Astrocyte of the cerebellum (primary cell): ENCODE data around the gene CACNG4.

Source experiments
- DNase-seq: peaks from one replicate; pipeline ENCODE4 v3.0.0-alpha.2; 2011; ENCODE audit warnings: low read depth
- H3K4me3 ChIP-seq: 2 replicates; pipeline ENCODE4 v1.5.1; 2011; ENCODE audit warnings: mild to moderate bottlenecking, low read depth, low read length, moderate library complexity
- in situ Hi-C: cut with HindIII; loops from 2 replicates; pipeline ENCODE4 v1.10.0; 2017; ENCODE audit warnings: low sequenced_read_pairs
- TF ChIP-seq, protein P1 (sequence below): IDR thresholded peaks from 2 replicates; pipeline ENCODE4 v1.5.1; 2012; ENCODE audit warnings: low read length, low read depth, moderate library complexity, mild to moderate bottlenecking; ENCODE audit errors: missing control alignments

The CACNG4 gene

DNA sequence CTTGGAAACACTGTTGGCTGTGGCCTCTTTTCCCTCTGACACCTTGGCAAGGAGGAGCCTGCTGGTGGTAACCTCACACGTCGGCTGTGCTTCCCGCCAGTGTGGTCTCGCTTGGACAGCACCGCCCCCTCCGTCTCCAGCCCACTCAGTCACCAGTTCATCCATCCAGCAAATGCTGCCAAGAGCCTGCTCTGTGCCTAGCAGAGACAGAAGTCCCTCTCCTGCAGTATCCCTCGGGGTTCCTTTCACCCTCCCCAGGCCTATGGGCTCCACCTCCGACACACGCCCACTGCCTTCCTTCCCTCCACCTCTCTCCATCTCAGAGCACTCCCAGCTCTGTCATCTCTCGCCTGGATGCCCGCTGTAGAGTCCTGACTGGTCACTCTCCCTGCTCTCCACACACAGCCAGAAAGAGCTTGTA, 12.3 kb downstream of the CACNG4 start:
- TF ChIP-seq, protein P1, sequence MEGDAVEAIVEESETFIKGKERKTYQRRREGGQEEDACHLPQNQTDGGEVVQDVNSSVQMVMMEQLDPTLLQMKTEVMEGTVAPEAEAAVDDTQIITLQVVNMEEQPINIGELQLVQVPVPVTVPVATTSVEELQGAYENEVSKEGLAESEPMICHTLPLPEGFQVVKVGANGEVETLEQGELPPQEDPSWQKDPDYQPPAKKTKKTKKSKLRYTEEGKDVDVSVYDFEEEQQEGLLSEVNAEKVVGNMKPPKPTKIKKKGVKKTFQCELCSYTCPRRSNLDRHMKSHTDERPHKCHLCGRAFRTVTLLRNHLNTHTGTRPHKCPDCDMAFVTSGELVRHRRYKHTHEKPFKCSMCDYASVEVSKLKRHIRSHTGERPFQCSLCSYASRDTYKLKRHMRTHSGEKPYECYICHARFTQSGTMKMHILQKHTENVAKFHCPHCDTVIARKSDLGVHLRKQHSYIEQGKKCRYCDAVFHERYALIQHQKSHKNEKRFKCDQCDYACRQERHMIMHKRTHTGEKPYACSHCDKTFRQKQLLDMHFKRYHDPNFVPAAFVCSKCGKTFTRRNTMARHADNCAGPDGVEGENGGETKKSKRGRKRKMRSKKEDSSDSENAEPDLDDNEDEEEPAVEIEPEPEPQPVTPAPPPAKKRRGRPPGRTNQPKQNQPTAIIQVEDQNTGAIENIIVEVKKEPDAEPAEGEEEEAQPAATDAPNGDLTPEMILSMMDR = no peak
- in situ Hi-C loops = no loop called here
- no peak overlapping the region for H3K4me3 ChIP-seq
- no peak for DNase-seq

DNA sequence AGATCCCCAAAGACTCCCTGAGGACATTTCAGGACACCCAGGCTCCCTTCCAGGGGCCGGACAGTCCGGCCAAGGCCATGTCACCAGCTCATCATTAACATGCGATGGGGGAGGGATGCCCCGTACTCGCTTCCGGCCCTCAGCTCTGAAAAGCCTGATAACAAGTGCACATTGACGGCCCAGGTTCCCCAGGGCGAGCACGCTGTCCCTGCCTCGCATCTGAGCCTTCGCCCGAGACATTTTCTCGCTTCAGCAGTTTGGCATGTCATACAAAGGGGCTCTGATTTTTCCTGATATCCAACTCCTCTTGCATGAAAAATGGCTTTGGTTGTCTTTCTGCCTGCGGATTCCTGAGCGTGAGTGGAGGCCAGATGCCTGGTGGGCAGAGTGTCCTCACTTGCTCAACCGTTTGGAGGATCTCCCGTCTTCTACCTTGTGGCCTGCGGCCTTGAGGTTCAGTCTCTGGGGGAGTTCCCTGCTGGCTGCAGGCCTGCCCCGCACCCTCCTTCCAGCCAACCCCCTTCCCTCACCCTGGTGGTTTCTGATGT, 14.1 kb downstream of the CACNG4 start:
- in situ Hi-C loops = no loop called here
- TF ChIP-seq, protein P1 = no peak
- DNase-seq = no peak
- no peak overlapping the region for H3K4me3 ChIP-seq

DNA sequence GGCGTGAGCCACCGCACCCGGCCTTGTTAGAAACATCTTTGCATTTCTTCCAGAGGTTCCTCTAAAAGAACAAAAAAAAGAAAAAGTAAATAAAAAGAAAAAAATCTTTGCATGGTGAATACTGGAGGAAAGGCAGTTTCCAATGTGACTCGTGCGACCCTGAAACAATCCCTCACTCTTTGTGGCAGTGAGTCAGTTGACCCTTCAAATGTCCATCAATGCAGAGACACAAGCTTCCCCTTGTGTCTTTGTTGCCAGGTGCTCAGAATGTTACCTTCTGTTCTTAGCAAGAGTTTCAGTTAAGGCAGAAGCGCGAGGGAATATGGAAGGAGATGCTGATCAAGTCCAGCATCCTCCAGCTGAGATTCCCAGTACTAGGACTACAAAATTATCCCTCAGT, 16.4 kb downstream of the CACNG4 start:
- in situ Hi-C loops = no loop called here
- TF ChIP-seq, protein P1 = no peak
- no peak overlapping the region for H3K4me3 ChIP-seq
- no peak for DNase-seq

DNA sequence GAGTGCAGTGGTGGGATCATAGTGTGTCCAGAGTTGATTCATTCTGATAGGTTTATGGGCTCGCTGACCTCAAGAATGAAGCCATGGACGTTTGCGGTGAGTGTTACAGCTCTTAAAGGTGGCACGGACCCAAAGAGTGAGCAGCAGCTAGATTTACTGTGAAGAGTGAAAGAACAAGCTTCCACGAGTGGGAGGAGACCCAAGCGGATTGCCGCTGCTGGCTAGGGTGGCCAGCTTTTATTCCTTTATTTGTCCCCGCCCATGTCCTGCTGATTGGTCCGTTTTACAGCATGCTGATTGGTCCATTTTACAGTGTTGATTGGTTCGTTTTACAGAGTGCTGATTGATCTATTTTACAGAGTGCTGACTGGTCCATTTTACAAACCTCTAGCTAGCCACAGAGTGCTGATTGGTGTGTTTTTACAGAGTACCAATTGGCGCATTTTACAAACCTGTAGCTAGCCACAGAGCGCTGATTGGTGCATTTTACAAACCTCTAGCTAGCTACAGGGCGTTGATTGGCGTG, 17.5 kb downstream of the CACNG4 start:
- in situ Hi-C loops = no loop called here
- TF ChIP-seq, protein P1 = no peak
- H3K4me3 ChIP-seq = no peak overlapping the region
- DNase-seq = no peak

DNA sequence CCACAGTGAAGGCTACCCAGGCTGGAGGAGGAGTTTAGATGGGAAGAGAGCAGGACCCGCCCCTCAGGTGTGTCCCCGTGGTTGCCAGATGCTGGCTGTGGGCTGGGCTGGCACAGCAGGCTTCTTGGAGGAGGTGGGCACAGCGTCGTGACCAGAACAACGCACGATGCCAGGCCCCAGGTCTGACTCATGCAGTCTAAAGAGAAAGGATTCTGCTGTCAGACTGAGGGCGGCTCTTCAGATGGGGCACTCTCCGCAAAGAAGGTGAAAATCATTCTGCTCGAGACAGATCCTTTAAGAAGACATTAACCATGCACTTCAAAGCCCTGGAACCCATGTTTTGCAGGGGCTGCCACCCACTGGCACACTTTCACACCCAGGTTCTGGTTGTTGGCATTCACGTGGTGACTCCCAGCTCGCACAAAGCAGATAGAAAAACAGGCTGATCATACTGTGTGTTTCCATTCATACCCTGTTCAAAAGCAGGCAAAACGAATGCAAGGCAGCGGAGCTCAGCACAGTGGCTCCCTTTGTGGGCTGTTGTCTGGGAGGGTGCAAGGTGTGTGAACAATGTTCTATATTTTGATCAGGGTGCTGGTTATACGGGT, 19.0 kb downstream of the CACNG4 start:
- in situ Hi-C loops = no loop called here
- TF ChIP-seq, protein P1 = no peak
- H3K4me3 ChIP-seq = no peak overlapping the region
- DNase-seq = no peak

DNA sequence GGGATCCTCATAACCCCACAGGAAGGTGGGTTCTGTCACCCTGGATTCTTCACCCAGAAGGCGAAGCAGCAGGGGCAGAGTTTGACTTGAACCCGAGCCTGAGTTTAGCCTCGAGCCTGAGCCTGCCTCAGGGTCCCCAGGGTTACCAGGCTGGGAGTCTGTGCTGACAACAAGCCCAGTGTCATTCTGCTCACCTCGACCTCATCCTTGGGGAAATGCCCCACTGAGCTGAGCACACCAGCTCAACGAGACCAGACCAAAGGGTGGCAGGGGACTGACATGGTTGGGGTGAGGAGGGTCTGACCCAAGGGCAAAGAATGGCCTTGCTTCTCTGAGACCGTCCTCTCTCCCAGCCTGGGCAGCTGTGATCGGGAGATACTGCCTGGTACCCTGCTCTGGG, 20.2 kb downstream of the CACNG4 start:
- no peak for DNase-seq
- TF ChIP-seq, protein P1 = no peak
- no peak overlapping the region for H3K4me3 ChIP-seq
- in situ Hi-C loops = no loop called here
